Trophoblast cell (in vitro differentiated cells and primary cell): ENCODE data around the gene ETV3L.

Source experiments
- DNase-seq, 2 donors: peaks; one replicate each; pipeline ENCODE4 v3.0.0-alpha.2; 2016
- H2AFZ ChIP-seq: 2 replicates; pipeline ENCODE4 v1.6.1; 2013; ENCODE audit warnings: low read length, moderate library complexity, mild to moderate bottlenecking; ENCODE audit not compliant: insufficient read depth, poor library complexity
- H2AK5ac ChIP-seq: 2 replicates; pipeline ENCODE4 v1.6.1; 2013; ENCODE audit warnings: mild to moderate bottlenecking, low read length
- H2BK120ac ChIP-seq: 2 replicates; pipeline ENCODE4 v1.6.1; 2013; ENCODE audit warnings: low read length, mild to moderate bottlenecking, moderate library complexity; ENCODE audit not compliant: insufficient read depth, poor library complexity
- H2BK12ac ChIP-seq: 2 replicates; pipeline ENCODE4 v1.6.1; 2013; ENCODE audit warnings: mild to moderate bottlenecking, low read length, moderate library complexity
- H2BK5ac ChIP-seq: 2 replicates; pipeline ENCODE4 v1.6.1; 2013; ENCODE audit warnings: low read length, low read depth, moderate library complexity, mild to moderate bottlenecking; ENCODE audit not compliant: poor library complexity
- H3K14ac ChIP-seq: 2 replicates; pipeline ENCODE4 v1.6.1; 2013; ENCODE audit warnings: mild to moderate bottlenecking, low read length
- H3K18ac ChIP-seq: 2 replicates; pipeline ENCODE4 v1.6.1; 2013; ENCODE audit warnings: mild to moderate bottlenecking, low read length
- H3K23ac ChIP-seq: 2 replicates; pipeline ENCODE4 v1.6.1; 2013; ENCODE audit warnings: low read length
- H3K27ac ChIP-seq: 2 replicates; pipeline ENCODE4 v1.5.1; 2013; ENCODE audit warnings: low read depth, mild to moderate bottlenecking, inconsistent platforms, low read length, moderate library complexity
- H3K27me3 ChIP-seq: 2 replicates; pipeline ENCODE4 v1.6.1; 2013; ENCODE audit warnings: inconsistent platforms, mild to moderate bottlenecking, low read length, moderate library complexity; ENCODE audit not compliant: insufficient read depth
- H3K36me3 ChIP-seq, 2 experiments: 1 replicate in 1 of 2; 2 replicates in 1 of 2; pipeline ENCODE4 v1.6.1; 2013; ENCODE audit warnings: low read length in 2 of 2, mild to moderate bottlenecking in 2 of 2, moderate library complexity in 1 of 2; ENCODE audit not compliant: insufficient read depth in 2 of 2, control insufficient read depth in 1 of 2
- H3K4ac ChIP-seq: 2 replicates; pipeline ENCODE4 v1.6.1; 2013; ENCODE audit warnings: low read depth, mild to moderate bottlenecking, low read length, moderate library complexity
- H3K4me1 ChIP-seq, 2 experiments: 1 replicate in 1 of 2; 2 replicates in 1 of 2; pipeline ENCODE4 v1.6.1; 2013; ENCODE audit warnings: low read length in 2 of 2, mild to moderate bottlenecking in 2 of 2, moderate library complexity in 1 of 2; ENCODE audit not compliant: insufficient read depth in 2 of 2, control insufficient read depth in 1 of 2
- H3K4me2 ChIP-seq: 2 replicates; pipeline ENCODE4 v1.6.1; 2013; ENCODE audit warnings: inconsistent platforms, mild to moderate bottlenecking, low read length, moderate library complexity
- H3K4me3 ChIP-seq: 2 replicates; pipeline ENCODE4 v1.5.1; 2013; ENCODE audit warnings: mild to moderate bottlenecking, low read depth, low read length, inconsistent platforms
- H3K79me1 ChIP-seq: one replicate; pipeline ENCODE4 v1.6.1; 2013; ENCODE audit warnings: low read length
- H3K79me2 ChIP-seq: 2 replicates; pipeline ENCODE4 v1.6.1; 2013; ENCODE audit warnings: low read length, mild to moderate bottlenecking; ENCODE audit not compliant: control insufficient read depth, insufficient read depth, poor library complexity
- H3K9ac ChIP-seq: 2 replicates; pipeline ENCODE4 v1.6.1; 2013; ENCODE audit warnings: mild to moderate bottlenecking, low read length
- H3K9me3 ChIP-seq: 2 replicates; pipeline ENCODE4 v1.6.1; 2013; ENCODE audit warnings: low read depth, mild to moderate bottlenecking, control low read depth, inconsistent platforms, low read length; ENCODE audit not compliant: insufficient read depth
- H4K12ac ChIP-seq: 2 replicates; pipeline ENCODE4 v1.6.1; 2013; ENCODE audit warnings: low read depth, mild to moderate bottlenecking, low read length, moderate library complexity
- H4K8ac ChIP-seq: 2 replicates; pipeline ENCODE4 v1.6.1; 2013; ENCODE audit warnings: low read depth, mild to moderate bottlenecking, low read length, moderate library complexity
- H4K91ac ChIP-seq: one replicate; pipeline ENCODE4 v1.6.1; 2013; ENCODE audit warnings: low read depth, mild to moderate bottlenecking, low read length, moderate library complexity
- WGBS: extraction: QIAGEN DNeasy Blood & Tissue Kit; methylation state at CpG from one replicate; pipeline ENCODE4 v1.1.7; 2013; ENCODE audit warnings: missing lambda C conversion rate; ENCODE audit not compliant: insufficient read length, insufficient coverage; ENCODE audit errors: extremely low coverage; 5-methylcytosine and 5-hydroxymethylcytosine counted together

Gene ETV3L

DNA sequence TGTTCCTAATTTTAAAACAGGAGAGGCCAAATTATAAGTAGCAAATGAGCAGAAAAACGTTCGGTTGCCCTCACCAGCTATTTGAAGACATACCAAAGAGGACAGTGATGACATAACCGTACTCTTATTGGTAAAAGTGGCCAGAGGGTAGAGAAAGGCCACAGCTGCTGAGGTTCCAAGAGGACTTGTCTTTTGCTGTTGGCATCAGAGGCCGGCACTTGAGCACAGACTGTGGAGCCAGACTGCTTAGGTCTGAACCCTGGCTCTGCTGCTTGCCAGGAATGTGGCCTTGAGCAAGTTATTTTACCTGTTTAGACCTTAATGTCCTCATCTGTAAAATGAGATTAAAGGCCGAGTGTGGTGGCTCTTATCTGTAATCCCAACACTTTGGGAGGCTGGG, 14.9 kb downstream of the ETV3L start:
- H3K27me3 ChIP-seq: no peaks in the 10 kb centered on the region
- H2BK5ac ChIP-seq: no peak overlapping the region
- H2BK12ac ChIP-seq: no peak overlapping the region
- H3K9ac ChIP-seq: no peak overlapping the region
- H3K4me2 ChIP-seq: no peak overlapping the region
- no peaks in the 10 kb centered on the region for H3K79me1 ChIP-seq
- no peak overlapping the region for H2BK120ac ChIP-seq
- no peak overlapping the region for H2AK5ac ChIP-seq
- no peak overlapping the region for H4K91ac ChIP-seq
- H3K4me3 ChIP-seq: no peak overlapping the region
- no peak overlapping the region for H3K23ac ChIP-seq
- H3K36me3 ChIP-seq: no peaks in the 10 kb centered on the region
- WGBS: no CpG with 5 or more reads among the region's 5 CpGs
- no peak overlapping the region for H3K14ac ChIP-seq
- H3K27ac ChIP-seq: no peak overlapping the region
- no peak overlapping the region for H4K12ac ChIP-seq
- no peaks in the 10 kb centered on the region for H3K79me2 ChIP-seq
- H3K18ac ChIP-seq: no peak overlapping the region
- peaks cover 0 to 1% of the 10 kb centered on the region in 2 experiments for H3K4me1 ChIP-seq
- H2AFZ ChIP-seq: no peak overlapping the region
- DNase-seq: peak in 1 of 2 donors; percentile 10
- no peaks in the 10 kb centered on the region for H3K9me3 ChIP-seq
- no peak overlapping the region for H4K8ac ChIP-seq
- H3K4ac ChIP-seq: no peak overlapping the region

DNA sequence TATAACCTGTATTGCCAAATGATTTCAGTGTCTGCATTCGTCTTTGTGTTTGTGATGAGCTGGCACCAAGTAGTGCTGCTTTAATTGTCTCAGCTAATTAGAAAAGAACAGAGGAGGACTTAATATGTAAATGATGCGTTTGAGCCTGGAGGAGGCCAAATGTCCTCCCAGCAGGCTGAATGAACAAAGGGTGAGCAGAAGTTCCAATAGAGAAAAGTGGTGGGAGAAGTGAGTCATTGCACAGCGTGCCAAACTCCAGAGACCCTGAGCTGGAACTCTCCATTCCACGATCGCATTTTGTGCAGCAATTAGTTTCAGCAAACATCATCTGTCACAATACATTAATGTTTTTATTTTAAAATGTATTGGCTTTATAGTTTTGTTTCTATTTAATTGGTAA, 17.9 kb downstream of the ETV3L start:
- H3K4ac ChIP-seq: no peak overlapping the region
- H3K14ac ChIP-seq: no peak overlapping the region
- H3K27me3 ChIP-seq: no peaks in the 10 kb centered on the region
- H4K12ac ChIP-seq: no peak overlapping the region
- H3K4me2 ChIP-seq: no peak overlapping the region
- no peak overlapping the region for H3K4me3 ChIP-seq
- no peak overlapping the region for H3K27ac ChIP-seq
- no peak overlapping the region for H2AK5ac ChIP-seq
- no peaks in the 10 kb centered on the region for H3K9me3 ChIP-seq
- H2BK5ac ChIP-seq: no peak overlapping the region
- H3K18ac ChIP-seq: no peak overlapping the region
- H2BK12ac ChIP-seq: no peak overlapping the region
- H3K23ac ChIP-seq: no peak overlapping the region
- DNase-seq: no peak
- H3K4me1 ChIP-seq: peaks cover 0 to 1% of the 10 kb centered on the region in 2 experiments
- no CpG with 5 or more reads among the region's 5 CpGs for WGBS
- no peak overlapping the region for H4K8ac ChIP-seq
- H2BK120ac ChIP-seq: no peak overlapping the region
- H2AFZ ChIP-seq: no peak overlapping the region
- H4K91ac ChIP-seq: no peak overlapping the region
- H3K36me3 ChIP-seq: no peaks in the 10 kb centered on the region
- no peaks in the 10 kb centered on the region for H3K79me1 ChIP-seq
- H3K9ac ChIP-seq: no peak overlapping the region
- no peaks in the 10 kb centered on the region for H3K79me2 ChIP-seq

DNA sequence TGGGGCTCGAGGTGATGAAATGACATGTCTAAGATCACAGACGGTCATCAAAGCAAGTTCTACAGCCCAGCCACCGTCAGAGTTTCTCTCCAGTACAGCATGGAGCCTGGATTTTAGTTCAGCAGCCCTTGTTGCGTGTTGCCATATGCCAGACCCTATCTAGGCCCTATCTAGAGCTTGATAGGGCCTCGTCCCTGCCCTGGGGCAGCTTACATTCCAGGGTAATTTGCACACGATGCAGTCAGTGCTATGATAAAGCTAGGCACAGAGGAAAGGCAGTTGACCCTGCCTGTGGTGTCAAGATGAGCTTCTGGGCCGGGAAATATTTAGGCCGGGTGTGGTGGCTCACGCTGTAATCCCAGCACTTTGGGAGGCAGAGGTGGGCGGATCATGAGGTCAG, 18.9 kb downstream of the ETV3L start:
- no peak overlapping the region for H3K14ac ChIP-seq
- no CpG with 5 or more reads among the region's 10 CpGs for WGBS
- no peak overlapping the region for H4K91ac ChIP-seq

GRCh38 chr1:157077394-157077793, 22.2 kb downstream of the ETV3L start:
- WGBS: no CpG with 5 or more reads among the region's 1 CpG
- H2BK12ac ChIP-seq: no peak overlapping the region
- DNase-seq: no peak
- no peak overlapping the region for H2AK5ac ChIP-seq
- H4K91ac ChIP-seq: no peak overlapping the region
- no peak overlapping the region for H3K14ac ChIP-seq
- no peak overlapping the region for H2AFZ ChIP-seq
- H3K9ac ChIP-seq: no peak overlapping the region
- H3K18ac ChIP-seq: no peak overlapping the region
- H2BK5ac ChIP-seq: no peak overlapping the region
- H3K4me2 ChIP-seq: no peak overlapping the region
- no peak overlapping the region for H4K8ac ChIP-seq
- H3K4me1 ChIP-seq: no peaks in the 10 kb centered on the region
- no peak overlapping the region for H2BK120ac ChIP-seq
- no peaks in the 10 kb centered on the region for H3K27me3 ChIP-seq
- no peaks in the 10 kb centered on the region for H3K36me3 ChIP-seq
- no peak overlapping the region for H3K4ac ChIP-seq
- H3K9me3 ChIP-seq: no peaks in the 10 kb centered on the region
- H3K79me1 ChIP-seq: no peaks in the 10 kb centered on the region
- no peak overlapping the region for H4K12ac ChIP-seq
- H3K4me3 ChIP-seq: no peak overlapping the region
- no peaks in the 10 kb centered on the region for H3K79me2 ChIP-seq
- no peak overlapping the region for H3K27ac ChIP-seq
- H3K23ac ChIP-seq: no peak overlapping the region

More for the DNA sequence above, 18.9 kb downstream of the ETV3L start:
- H3K27ac ChIP-seq: no peak overlapping the region
- no peak overlapping the region for H3K4me3 ChIP-seq
- H4K8ac ChIP-seq: no peak overlapping the region
- H3K79me1 ChIP-seq: no peaks in the 10 kb centered on the region
- H2BK120ac ChIP-seq: no peak overlapping the region
- H2BK5ac ChIP-seq: no peak overlapping the region
- H3K4me1 ChIP-seq: no peaks in the 10 kb centered on the region
- H3K9me3 ChIP-seq: no peaks in the 10 kb centered on the region
- no peaks in the 10 kb centered on the region for H3K79me2 ChIP-seq
- H3K23ac ChIP-seq: no peak overlapping the region
- DNase-seq: peak; percentile 77 to 80
- H3K9ac ChIP-seq: no peak overlapping the region
- no peak overlapping the region for H2AFZ ChIP-seq
- H3K18ac ChIP-seq: no peak overlapping the region
- no peak overlapping the region for H4K12ac ChIP-seq
- no peaks in the 10 kb centered on the region for H3K27me3 ChIP-seq
- no peak overlapping the region for H3K4ac ChIP-seq
- H2AK5ac ChIP-seq: no peak overlapping the region
- H2BK12ac ChIP-seq: no peak overlapping the region
- H3K4me2 ChIP-seq: no peak overlapping the region
- H3K36me3 ChIP-seq: no peaks in the 10 kb centered on the region
